SK-N-SH treated with all-trans-retinoic acid at 6 μM for 48 hours (cell line): ENCODE data around the gene ZNF850.

Experiments
- ATAC-seq: fragments of 200-7000 bp; cut with Tn5 transposase; 3 replicates; pipeline ENCODE4 v1.9.1; 2020; ENCODE audit warnings: mild to moderate bottlenecking, moderate library complexity
- ARNTL ChIP-seq: fragments of 450-650 bp; formaldehyde crosslinking; IDR thresholded peaks from 2 replicates; pipeline ENCODE4 v1.5.0; 2020; ENCODE audit warnings: low read depth, mild to moderate bottlenecking, moderate library complexity, borderline replicate concordance
- BACH2 ChIP-seq: fragments of 250-450 bp; sonication (Bioruptor Pico); IDR thresholded peaks from 2 replicates; pipeline ENCODE4 v1.9.0; 2021; ENCODE audit warnings: mild to moderate bottlenecking, borderline replicate concordance
- ESRRG ChIP-seq: fragments of 250-450 bp; sonication (Bioruptor Pico); IDR thresholded peaks from 2 replicates; pipeline ENCODE4 v1.6.1; 2021; ENCODE audit warnings: mild to moderate bottlenecking
- GLIS3 ChIP-seq: fragments of 250-450 bp; sonication (Bioruptor Pico); IDR thresholded peaks from 2 replicates; pipeline ENCODE4 v1.5.0; 2020; ENCODE audit warnings: mild to moderate bottlenecking, moderate library complexity
- ISL1 ChIP-seq: fragments of 250-450 bp; sonication (Bioruptor Pico); IDR thresholded peaks from 2 replicates; pipeline ENCODE4 v2.1.2; 2022; ENCODE audit warnings: mild to moderate bottlenecking, moderate library complexity
- OSR1 ChIP-seq: fragments of 250-450 bp; sonication (Bioruptor Pico); IDR thresholded peaks from 2 replicates; pipeline ENCODE4 v1.8.0; 2022; ENCODE audit warnings: moderate library complexity, mild to moderate bottlenecking, inconsistent platforms
- PPARA ChIP-seq: fragments of 250-450 bp; sonication (Bioruptor Pico); IDR thresholded peaks from 2 replicates; pipeline ENCODE4 v1.5.0; 2020; ENCODE audit warnings: mild to moderate bottlenecking, borderline replicate concordance
- RARB ChIP-seq: fragments of 250-450 bp; sonication (Bioruptor Pico); IDR thresholded peaks from 2 replicates; pipeline ENCODE4 v1.8.0; 2021; ENCODE audit warnings: mild to moderate bottlenecking, moderate library complexity
- SNAI2 ChIP-seq: fragments of 250-450 bp; sonication (Bioruptor Pico); IDR thresholded peaks from 2 replicates; pipeline ENCODE4 v1.5.0; 2020; ENCODE audit warnings: mild to moderate bottlenecking, moderate library complexity
- TCF4 ChIP-seq: fragments of 250-450 bp; sonication (Bioruptor Pico); IDR thresholded peaks from 2 replicates; pipeline ENCODE4 v1.8.0; 2021; ENCODE audit warnings: mild to moderate bottlenecking, moderate library complexity, borderline replicate concordance
- TOX ChIP-seq: fragments of 250-450 bp; sonication (Bioruptor Pico); IDR thresholded peaks from 2 replicates; pipeline ENCODE4 v1.8.0; 2021; ENCODE audit warnings: mild to moderate bottlenecking, moderate library complexity, borderline replicate concordance
- ZC3H10 ChIP-seq: fragments of 250-450 bp; sonication (Bioruptor Pico); IDR thresholded peaks from 2 replicates; pipeline ENCODE4 v1.5.1; 2021; ENCODE audit warnings: mild to moderate bottlenecking, moderate library complexity
- ZFP30 ChIP-seq: fragments of 450-650 bp; formaldehyde crosslinking; IDR thresholded peaks from 2 replicates; pipeline ENCODE4 v1.5.0; 2022; ENCODE audit warnings: mild to moderate bottlenecking, moderate library complexity
- ZNF565 ChIP-seq: fragments of 450-650 bp; formaldehyde crosslinking; conservative IDR thresholded peaks from 2 replicates; pipeline ENCODE4 v1.5.0; 2020; ENCODE audit warnings: low read depth, mild to moderate bottlenecking, moderate library complexity
- ZNF70 ChIP-seq: fragments of 450-650 bp; formaldehyde crosslinking; IDR thresholded peaks from 2 replicates; pipeline ENCODE4 v1.5.0; 2020; ENCODE audit warnings: mild to moderate bottlenecking, moderate library complexity
- ZNF8 ChIP-seq: fragments of 450-650 bp; formaldehyde crosslinking; IDR thresholded peaks from 2 replicates; pipeline ENCODE4 v1.5.0; 2020; ENCODE audit warnings: mild to moderate bottlenecking, moderate library complexity
- TF ChIP-seq, protein P1 (sequence below): fragments of 250-450 bp; sonication (Bioruptor Pico); IDR thresholded peaks from 2 replicates; pipeline ENCODE4 v1.5.0; 2020; ENCODE audit warnings: mild to moderate bottlenecking, moderate library complexity
- TF ChIP-seq, protein P2 (sequence below): fragments of 250-450 bp; sonication (Bioruptor Pico); IDR thresholded peaks from 2 replicates; pipeline ENCODE4 v1.8.0; 2021; ENCODE audit warnings: low read depth, mild to moderate bottlenecking, moderate library complexity, borderline replicate concordance
- TF ChIP-seq, protein P3 (sequence below): fragments of 250-450 bp; sonication (Bioruptor Pico); IDR thresholded peaks from 2 replicates; pipeline ENCODE4 v1.5.1; 2021; ENCODE audit warnings: mild to moderate bottlenecking, moderate library complexity

Gene ZNF850

DNA sequence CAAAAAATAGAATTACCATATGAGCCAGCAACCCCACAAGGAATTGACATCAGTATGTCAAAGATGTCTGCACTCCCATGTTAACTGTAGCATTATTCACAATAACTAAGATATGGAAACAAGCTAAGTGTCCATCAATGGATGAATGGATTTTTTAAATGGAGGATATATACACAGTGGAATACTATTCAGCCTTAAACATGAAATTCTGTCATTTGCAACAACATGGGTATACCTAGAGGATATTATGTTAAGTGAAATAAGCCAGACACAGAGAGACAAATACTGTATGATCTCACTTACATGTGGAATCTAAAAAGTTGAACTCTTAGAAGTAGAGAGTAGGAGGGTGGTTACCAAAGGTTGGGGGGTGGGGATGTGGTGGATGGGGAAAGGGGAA, 93.2 kb downstream of the ZNF850 start:
- no peak for TF ChIP-seq ISL1 (CRISPR knock-in tag)
- no peak for TF ChIP-seq TCF4 (CRISPR knock-in tag)
- TF ChIP-seq, protein P1, sequence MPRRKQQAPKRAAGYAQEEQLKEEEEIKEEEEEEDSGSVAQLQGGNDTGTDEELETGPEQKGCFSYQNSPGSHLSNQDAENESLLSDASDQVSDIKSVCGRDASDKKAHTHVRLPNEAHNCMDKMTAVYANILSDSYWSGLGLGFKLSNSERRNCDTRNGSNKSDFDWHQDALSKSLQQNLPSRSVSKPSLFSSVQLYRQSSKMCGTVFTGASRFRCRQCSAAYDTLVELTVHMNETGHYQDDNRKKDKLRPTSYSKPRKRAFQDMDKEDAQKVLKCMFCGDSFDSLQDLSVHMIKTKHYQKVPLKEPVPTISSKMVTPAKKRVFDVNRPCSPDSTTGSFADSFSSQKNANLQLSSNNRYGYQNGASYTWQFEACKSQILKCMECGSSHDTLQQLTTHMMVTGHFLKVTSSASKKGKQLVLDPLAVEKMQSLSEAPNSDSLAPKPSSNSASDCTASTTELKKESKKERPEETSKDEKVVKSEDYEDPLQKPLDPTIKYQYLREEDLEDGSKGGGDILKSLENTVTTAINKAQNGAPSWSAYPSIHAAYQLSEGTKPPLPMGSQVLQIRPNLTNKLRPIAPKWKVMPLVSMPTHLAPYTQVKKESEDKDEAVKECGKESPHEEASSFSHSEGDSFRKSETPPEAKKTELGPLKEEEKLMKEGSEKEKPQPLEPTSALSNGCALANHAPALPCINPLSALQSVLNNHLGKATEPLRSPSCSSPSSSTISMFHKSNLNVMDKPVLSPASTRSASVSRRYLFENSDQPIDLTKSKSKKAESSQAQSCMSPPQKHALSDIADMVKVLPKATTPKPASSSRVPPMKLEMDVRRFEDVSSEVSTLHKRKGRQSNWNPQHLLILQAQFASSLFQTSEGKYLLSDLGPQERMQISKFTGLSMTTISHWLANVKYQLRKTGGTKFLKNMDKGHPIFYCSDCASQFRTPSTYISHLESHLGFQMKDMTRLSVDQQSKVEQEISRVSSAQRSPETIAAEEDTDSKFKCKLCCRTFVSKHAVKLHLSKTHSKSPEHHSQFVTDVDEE (CRISPR knock-in tag): no peak
- TF ChIP-seq ZNF70: no peak
- TF ChIP-seq, protein P2, sequence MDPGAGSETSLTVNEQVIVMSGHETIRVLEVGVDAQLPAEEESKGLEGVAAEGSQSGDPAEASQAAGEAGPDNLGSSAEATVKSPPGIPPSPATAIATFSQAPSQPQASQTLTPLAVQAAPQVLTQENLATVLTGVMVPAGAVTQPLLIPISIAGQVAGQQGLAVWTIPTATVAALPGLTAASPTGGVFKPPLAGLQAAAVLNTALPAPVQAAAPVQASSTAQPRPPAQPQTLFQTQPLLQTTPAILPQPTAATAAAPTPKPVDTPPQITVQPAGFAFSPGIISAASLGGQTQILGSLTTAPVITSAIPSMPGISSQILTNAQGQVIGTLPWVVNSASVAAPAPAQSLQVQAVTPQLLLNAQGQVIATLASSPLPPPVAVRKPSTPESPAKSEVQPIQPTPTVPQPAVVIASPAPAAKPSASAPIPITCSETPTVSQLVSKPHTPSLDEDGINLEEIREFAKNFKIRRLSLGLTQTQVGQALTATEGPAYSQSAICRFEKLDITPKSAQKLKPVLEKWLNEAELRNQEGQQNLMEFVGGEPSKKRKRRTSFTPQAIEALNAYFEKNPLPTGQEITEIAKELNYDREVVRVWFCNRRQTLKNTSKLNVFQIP (CRISPR knock-in tag): no peak
- TF ChIP-seq ZFP30 (CRISPR knock-in tag): no peak
- TF ChIP-seq TOX (CRISPR knock-in tag): no peak
- no peak for TF ChIP-seq RARB (CRISPR knock-in tag)
- TF ChIP-seq OSR1 (CRISPR knock-in tag): no peak
- TF ChIP-seq ZC3H10 (CRISPR knock-in tag): no peak
- TF ChIP-seq ZNF565 (CRISPR knock-in tag): no peak
- TF ChIP-seq ZNF8: no peak
- TF ChIP-seq ESRRG (CRISPR knock-in tag): no peak
- TF ChIP-seq PPARA (CRISPR knock-in tag): no peak
- no peak for TF ChIP-seq GLIS3 (CRISPR knock-in tag)
- TF ChIP-seq, all 23 proteins: peak for 0
- ATAC-seq: no peak

DNA sequence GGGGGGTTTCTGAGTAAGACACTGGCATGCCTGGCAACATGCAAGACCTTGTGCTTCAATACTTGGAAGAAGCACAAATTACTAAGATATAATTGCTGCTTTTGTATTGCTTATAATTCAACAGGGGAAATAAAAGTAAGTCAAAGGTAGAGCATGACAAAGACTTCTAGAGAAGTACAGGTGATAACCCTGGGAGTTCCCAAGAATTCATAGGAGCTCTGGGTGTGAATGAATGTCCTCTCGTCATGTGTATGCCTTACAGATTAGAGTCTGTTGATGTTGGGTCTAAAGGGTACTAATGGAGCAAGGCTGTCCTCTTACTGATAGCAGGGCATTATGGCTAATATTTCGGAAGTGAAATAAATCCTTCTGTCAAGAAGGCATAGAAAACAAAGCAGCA, 98.4 kb downstream of the ZNF850 start:
- no peak for ATAC-seq
- TF ChIP-seq GLIS3 (CRISPR knock-in tag) (no peak), SNAI2 (CRISPR knock-in tag) (no peak), ZC3H10 (CRISPR knock-in tag) (no peak), PPARA (CRISPR knock-in tag) (no peak), RARB (CRISPR knock-in tag) (no peak)
- TF ChIP-seq, protein P1 (CRISPR knock-in tag): no peak

DNA sequence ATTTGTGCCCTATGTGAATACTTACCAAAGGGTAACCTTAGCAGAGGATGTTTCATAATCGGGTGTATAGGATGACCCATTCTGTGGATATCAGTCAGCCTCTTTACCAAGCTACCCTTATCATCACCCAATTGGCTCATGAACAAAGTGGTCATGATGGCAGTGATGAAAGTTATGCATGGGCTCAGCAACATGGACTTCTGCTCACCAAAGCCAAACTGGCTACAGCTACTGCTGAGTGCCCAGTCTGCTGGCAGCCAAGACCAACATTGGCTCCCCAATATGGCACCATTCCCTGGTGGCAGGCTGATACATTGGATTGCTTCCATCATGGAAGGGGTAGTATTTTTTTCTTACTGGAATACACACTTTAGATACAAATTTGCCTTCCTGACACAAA, 100.2 kb downstream of the ZNF850 start:
- ATAC-seq: no peak
- TF ChIP-seq TOX (CRISPR knock-in tag): no peak
- TF ChIP-seq, protein P3, sequence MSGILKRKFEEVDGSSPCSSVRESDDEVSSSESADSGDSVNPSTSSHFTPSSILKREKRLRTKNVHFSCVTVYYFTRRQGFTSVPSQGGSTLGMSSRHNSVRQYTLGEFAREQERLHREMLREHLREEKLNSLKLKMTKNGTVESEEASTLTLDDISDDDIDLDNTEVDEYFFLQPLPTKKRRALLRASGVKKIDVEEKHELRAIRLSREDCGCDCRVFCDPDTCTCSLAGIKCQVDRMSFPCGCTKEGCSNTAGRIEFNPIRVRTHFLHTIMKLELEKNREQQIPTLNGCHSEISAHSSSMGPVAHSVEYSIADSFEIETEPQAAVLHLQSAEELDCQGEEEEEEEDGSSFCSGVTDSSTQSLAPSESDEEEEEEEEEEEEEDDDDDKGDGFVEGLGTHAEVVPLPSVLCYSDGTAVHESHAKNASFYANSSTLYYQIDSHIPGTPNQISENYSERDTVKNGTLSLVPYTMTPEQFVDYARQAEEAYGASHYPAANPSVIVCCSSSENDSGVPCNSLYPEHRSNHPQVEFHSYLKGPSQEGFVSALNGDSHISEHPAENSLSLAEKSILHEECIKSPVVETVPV (CRISPR knock-in tag): no peak
- TF ChIP-seq BACH2 (CRISPR knock-in tag): no peak
- no peak for TF ChIP-seq PPARA (CRISPR knock-in tag)
- no peak for TF ChIP-seq SNAI2 (CRISPR knock-in tag)
- no peak for TF ChIP-seq TCF4 (CRISPR knock-in tag)
- TF ChIP-seq, protein P1 (CRISPR knock-in tag): no peak
- TF ChIP-seq ARNTL (CRISPR knock-in tag): no peak
- TF ChIP-seq, all 23 proteins: peak for 0
